Measurements from ENCODE around the gene AXDND1.
A peak's percentile ranks its signal among the peaks of the same experiment; 100 is the strongest.

Gene AXDND1

DNA sequence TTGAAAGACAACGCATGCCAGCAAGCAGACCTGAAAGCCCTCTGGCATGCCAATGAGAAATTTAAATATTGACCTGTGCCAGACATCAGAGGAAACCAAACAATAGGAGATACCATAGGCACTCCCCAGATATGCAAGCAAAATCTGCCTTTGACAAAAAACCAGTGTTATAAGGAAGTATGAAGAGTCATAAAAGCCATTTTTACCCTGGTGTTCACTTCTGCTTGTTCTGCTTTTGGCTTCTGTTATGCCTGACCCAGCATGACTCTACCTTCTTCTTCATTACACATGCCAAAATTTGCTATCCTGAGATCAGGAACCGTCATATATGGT, 183.6 kb downstream of the AXDND1 start:
- Histone ChIP-seq H3K4me3 (no peak overlapping the region), H3K27ac (no peak overlapping the region)

DNA sequence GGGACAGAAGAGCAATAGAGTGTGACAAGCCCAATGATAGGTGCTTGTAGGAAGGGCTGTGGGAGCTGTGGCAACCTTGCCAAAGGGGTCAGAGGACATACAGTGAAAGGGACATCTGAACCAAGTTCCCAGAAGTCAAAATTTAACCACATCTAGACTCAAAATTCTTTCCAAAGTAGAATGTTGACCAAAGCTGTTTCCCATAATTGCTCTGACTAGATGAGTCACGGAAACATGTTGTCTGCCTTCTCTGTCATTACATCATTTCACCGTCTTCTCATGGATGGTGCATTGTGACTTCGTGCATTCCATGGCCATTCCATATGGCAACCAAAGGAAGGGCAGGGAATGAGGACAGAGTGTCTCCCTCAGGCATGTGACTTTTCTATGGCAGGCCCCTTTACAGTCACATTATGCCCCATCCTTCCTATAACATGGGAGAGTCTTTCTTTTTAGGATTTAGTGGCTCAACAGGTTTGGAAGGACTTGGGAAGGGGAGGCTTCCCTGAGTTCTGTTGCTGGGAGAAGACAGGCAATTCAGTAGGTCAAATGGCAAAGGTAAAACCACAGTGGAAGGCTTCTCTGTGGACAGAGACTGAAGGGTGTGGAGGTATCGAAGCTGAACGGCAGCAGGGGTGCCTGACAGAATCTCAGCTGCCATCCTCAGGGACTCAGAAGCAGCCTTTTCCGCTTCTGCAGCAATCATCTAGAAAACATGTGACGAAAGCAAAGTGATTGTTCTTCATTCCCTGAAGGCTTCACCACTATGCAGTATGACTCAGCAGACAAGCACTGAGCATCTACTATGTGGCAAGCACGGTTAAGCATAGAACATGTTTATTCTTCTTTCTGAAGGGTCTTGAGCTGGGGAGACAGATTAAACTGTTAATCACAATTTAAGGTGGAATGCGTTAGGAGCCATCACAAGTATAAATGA, 185.2 kb downstream of the AXDND1 start:
- H3K27ac ChIP-seq: peak overlapping the region in 2 of 21 experiments; percentile 52 to 54
- no peak overlapping the region for H3K4me3 ChIP-seq

DNA sequence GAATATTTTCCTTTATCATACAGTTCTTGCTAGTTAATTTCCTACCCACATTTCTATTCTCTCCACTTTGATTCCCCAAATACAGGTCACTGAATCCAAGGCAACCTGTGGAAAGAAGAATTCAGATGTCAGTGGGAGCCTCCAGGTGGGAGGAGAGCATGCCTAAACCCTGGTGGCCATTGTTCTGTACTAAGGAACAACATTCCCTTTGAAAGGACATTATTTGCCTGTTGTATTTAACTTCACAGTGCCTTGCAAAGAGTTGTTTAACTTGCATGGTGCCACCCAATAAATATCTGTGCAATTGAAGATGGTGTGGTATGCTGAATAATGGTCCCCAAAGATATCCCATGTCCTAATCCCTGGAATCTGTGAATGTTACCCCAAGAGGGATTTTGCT, 188.7 kb downstream of the AXDND1 start:
- Histone ChIP-seq H3K4me3 (no peak overlapping the region), H3K27ac (no peak overlapping the region)

DNA sequence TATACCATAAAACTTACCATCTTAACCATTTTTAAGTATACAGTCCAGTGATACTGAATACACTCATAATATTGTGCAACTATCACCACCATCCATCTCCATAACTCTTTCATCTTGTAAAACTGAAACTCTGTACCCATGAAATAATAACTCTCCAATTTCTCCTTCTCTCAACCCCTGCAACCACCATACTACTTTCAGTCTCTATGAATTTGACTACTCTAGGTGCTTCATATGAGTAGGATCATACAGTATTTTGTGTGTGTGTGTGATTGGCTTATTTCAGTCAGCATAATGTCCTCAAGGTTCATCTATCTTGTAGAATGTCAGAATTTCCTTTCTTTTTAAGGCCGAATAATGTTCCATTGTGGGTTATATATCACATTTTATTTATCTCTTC, 192.3 kb downstream of the AXDND1 start:
- Histone ChIP-seq H3K27ac (no peak overlapping the region), H3K4me3 (no peak overlapping the region)

DNA sequence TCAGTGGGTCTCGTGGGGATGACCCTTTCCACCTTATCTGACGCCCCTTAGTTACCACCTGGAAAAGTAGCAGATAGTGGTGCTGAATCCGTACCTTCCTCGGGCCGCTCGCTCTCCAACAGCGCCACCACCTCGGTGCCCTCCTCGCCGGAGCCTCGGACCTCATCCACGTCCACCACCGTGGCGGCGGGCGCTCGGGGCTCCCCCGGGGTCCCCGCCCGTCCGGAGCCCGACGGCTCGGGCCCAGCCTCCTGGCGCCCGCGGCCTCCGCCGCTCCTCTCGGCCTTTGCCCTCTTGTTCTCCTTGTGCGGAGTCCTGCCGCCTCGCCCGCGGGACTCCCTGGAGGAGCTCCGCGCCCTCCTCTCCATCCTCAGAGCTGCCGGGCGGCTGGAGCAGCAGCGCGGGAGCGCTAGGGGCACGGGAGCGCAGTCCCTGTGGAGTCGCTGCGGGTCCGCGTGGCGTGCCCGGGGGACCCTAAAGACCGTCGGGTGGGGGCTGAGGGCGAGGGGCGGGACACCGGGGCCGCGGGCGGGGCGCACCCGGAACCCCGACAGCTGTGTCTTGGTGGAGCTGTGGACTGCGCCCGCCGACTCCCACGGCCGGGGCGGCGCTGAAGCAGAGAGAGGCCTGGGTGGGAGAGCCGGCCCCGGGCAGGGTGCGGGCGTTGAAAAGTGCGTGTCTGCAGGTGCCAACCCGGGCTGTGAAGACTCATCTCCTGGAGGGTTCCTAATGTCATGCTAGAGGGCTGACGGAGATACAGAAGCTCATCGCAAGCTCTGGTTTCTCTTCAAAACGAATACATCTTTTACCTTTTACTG, 209.9 kb downstream of the AXDND1 start, which contains the start of gene NPHS2:
Gene NPHS2, minus strand, starts transcription at position 452 of the 818 bp plus-strand sequence. Its CDS starts 84 bp downstream, at position 368.
- no peak within 1 kb of the TSS for H3K4me3 ChIP-seq

DNA sequence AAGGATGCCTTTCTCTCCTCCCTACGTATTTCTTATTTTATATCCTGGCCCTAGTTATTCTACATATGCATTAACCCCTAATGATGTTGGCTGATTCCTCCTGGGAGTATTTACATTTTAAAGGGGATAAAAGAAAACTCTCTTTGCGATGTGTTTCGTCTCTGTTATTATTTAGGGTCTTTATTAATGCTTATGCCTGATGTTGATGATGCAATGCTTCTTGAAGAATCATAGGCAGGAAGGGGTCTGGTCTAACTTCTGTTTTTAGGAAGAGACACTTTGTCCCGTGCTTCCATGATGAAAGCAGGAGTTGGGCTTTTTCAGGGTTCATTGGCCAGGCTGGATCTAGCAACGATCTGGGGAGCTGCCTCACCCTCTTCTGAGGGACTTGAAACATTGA, 210.7 kb downstream of the AXDND1 start:
- H3K4me3 ChIP-seq: no peak overlapping the region

More for the DNA sequence above, 209.9 kb downstream of the AXDND1 start, which contains the start of gene NPHS2:
- no peak within 1 kb of the TSS for H3K27ac ChIP-seq

DNA sequence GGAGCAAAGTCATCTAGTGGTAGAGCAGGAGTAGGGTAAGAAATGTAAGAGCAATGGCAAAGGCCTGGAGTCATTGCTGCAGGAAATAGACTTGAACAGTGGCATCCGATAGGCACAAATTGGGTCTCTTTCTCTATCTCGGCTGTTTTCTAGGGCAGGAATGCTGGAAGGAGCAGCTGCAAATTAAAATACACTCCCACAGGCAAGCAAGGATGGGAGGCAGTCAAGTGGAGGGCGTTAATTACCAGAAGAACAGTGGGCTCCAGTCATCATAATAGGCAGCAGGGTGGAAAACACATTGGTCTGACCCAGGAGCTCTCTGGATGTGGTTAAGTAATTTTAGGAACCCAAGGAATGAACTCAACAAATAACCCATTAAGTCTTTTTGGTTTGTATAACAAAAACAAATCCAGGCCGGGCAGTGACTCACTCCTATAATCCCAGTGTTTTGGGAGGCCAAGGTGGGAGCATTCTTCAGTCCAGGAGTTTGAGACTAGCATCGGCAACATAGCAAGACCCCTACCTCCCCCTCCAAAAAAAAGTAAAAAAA, 218.1 kb downstream of the AXDND1 start:
- H3K27ac ChIP-seq: no peak overlapping the region
- no peak overlapping the region for H3K4me3 ChIP-seq

More for the DNA sequence above, 210.7 kb downstream of the AXDND1 start:
- no peak overlapping the region for H3K27ac ChIP-seq

DNA sequence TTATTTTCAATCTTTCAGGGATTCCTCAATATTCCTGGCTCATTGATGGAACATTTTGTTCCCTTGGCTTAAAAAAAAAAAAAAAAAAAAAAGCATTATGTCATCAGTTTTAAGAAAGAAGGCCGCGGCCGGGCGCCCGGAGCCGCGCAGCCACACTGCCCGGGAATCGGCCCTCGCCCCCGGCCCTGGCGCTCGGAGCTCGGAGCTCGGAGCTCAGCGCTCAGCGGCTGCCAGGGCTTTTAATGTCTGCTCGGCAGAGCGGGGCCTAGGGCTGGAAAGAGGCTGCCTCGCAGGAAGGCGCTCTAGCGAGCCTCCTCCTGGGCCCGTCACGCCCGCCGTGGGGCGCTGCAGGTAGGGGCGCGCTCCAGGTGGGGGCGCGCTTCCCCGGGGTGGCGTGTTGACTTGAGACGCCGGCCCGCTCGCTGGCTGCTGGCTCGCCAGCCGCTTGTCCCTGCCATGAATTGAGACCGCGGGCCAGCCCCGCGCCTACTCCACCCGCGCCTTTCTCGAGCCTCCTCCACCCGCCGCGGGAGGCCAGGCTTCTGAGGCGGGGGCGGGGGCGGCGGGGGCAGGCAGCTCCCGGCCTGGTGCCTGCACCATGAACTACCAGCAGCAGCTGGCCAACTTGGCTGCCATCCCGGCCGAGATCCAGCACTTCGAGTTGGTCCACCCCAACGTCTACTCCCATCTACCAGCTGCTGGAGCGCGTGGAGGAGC, 220.5 kb downstream of the AXDND1 start:
- peak overlapping the region in 13 of 21 experiments; percentile 9 to 85 (median 58) for H3K27ac ChIP-seq

DNA sequence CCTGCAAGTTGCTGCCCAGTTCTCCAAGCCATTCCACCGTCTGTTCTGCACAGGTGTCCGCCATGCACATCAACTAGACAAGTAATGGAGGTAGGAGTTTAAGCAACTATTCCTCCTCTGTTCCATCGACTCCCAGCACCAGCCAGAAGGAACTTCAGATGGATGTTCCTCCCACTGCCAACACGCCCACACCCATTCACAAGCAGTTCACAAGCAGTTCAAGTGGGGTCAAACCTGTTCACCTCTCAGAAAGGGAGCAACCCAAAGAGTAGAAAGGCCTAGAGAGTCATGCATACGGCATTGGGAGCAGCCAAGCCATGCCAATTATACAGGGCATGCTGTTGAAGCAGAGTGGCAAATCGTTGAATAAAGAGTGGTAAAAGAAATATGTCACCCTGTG, 221.6 kb downstream of the AXDND1 start:
- no peak overlapping the region for H3K4me3 ChIP-seq
- no peak overlapping the region for H3K27ac ChIP-seq

More for the DNA sequence above, 220.5 kb downstream of the AXDND1 start:
- H3K4me3 ChIP-seq: peak overlapping the region in 6 of 7 experiments; percentile 7 to 38 (median 16)

DNA sequence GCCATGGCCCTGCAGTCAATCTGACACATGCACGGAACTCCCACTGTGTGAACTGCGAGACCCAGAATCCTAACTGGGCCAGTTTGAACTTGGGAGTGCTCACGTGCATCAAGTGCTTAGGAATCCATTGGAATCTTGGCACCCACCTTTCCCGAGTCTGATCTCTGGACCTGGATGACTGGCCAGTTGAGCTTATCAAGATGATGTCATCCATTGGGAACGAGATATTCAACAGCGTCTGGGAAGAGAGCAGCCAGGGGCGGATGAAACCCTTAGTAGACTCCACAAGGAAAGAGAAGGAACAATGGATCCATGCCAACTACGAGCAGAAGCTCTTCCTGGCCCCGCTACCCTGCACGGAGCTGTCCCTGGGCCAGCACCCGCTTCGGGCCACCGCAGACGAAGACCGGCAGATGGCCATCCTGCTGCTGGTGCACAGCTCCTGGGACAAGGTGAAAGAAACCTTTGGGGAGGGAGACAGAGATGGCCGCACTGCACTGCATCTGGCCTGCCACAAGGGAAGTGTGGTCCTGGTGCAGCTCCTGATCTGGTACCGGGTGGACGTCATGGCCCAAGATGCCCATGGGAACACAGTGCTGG, 222.8 kb downstream of the AXDND1 start:
- no peak overlapping the region for H3K4me3 ChIP-seq
- H3K27ac ChIP-seq: no peak overlapping the region

DNA sequence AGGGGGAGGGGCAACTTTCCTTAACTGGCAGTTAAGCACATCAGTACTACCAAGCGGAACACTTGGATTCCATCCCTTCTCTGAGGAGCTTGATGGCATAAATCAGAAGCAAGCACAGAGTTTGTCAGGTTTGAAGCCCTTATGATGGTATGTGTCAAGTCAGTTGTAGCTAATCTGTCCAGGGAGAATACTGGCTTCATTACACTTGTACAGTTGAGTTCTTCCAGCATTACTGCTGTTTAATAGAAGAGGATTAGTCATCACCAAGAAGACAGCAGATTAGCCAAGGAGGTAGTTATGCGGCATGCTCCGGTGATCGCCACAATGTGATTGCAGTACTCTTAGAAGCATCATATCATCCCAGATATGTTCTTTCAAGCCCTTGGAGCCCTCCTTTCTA, 223.7 kb downstream of the AXDND1 start:
- Histone ChIP-seq H3K27ac (no peak overlapping the region), H3K4me3 (no peak overlapping the region)

DNA sequence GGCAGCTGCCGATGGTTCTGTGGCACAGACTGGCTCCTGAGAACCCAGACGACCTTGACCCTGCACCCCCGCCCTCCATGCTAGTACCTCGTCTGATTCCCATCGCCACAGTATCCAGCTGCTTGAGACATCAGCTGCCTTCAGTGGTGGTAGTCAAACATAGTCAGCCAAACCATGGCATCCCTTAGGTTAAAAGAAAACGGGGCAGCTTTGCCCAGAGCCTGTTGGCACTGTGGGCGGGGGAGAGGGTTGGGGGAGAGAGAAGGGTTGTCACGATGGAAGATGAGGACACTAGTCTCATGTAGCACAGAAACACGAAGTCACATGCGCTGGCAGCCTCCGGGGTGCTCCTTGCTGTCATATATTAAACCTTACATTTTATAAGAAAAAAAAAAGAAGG, 224.9 kb downstream of the AXDND1 start:
- Histone ChIP-seq H3K4me3 (no peak overlapping the region), H3K27ac (no peak overlapping the region)

DNA sequence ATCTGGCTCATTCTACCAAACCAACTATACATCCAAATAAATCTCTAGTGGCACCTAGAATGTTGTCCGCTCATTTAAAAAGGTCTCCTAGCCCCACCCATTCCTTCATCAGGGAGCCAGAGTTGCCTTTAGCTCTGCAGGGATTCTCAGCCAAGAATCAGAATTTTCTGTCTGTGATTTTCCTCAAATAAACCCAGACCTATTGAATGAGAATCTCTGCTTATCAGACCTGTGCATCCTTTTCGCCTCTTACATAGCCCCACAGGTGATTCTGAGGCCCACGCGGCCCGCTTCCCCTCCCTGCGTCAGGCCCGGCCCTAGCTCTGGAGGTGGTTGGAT, 225.5 kb downstream of the AXDND1 start:
- peak overlapping the region in 5 of 7 experiments; percentile 6 to 41 (median 17) for H3K4me3 ChIP-seq
- H3K27ac ChIP-seq: no peak overlapping the region

DNA sequence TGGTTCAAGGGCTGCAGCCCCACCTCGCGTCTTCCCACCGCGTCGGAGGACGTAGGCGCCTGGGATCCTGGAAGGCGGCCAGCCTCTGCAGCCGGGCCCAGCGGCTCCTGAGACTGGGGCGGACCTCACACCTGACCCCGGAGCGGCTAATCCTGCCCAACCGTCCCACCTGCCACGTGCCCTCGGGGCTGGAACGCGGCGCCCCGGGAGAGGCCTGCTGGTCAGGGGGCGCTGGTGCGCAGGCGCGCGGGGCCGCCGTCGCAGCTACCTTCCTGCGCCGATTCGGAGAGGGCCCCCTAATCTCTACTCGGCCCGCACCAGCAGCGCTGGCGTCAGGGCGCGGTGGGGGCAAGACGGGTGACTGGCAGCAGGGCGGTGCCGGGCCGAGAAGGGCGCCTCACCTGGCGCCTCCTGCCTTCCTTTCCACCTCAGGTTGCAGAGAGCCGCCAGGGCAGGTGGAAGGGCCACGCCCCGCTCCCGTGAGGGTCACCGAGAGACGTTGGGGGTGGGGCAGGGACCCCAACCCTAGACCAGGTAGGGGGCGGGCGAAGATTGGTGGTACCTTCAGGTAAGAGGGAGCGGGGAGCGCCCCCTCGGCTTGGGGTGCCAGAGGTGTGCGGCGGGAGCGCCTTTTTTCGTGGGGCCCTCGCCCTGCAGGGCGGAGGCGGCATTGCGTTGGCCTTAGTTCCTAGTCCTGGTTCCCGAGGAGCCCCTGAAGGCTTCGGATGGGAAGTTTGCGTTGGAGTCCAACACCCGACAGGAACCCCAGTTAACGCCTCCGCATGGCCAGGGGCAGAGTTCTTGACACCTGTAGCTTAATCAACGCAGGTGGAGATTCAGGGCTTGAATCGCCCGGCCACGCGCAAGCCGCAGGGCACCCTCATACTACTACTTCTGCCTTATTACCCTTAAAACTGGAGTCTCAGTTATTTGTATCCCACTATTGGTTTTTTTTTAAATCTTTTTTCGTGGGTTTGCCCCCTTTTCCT, 226.1 kb downstream of the AXDND1 start, which contains the start of gene TDRD5:
Gene TDRD5, plus strand, starts transcription at position 241 of the 989 bp plus-strand sequence. CDS start 784 bp downstream, outside the sequence.
- H3K4me3 ChIP-seq: peak within 1 kb of the TSS in 5 of 7 experiments; percentile 6 to 41 (median 17)
- no peak within 1 kb of the TSS for H3K27ac ChIP-seq

DNA sequence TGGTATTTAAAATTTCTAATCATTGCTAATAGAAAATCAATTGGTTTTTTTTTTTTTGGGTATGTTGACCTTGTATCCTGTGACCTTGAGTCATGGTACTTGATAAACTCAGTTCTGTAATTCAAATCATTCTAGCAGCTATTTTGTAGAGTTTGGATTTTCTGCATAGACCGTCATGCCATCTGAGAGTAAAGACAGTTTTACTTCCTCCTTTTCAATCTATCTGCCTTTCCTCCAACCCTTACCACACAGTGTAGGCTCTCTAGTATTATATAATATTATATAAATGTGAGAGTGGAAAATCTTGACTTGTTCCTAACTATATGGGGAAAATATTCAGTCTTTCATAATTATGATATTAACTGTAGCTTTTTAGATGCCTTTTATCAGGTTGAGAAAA, 232.9 kb downstream of the AXDND1 start:
- no peak overlapping the region for H3K27ac ChIP-seq

DNA sequence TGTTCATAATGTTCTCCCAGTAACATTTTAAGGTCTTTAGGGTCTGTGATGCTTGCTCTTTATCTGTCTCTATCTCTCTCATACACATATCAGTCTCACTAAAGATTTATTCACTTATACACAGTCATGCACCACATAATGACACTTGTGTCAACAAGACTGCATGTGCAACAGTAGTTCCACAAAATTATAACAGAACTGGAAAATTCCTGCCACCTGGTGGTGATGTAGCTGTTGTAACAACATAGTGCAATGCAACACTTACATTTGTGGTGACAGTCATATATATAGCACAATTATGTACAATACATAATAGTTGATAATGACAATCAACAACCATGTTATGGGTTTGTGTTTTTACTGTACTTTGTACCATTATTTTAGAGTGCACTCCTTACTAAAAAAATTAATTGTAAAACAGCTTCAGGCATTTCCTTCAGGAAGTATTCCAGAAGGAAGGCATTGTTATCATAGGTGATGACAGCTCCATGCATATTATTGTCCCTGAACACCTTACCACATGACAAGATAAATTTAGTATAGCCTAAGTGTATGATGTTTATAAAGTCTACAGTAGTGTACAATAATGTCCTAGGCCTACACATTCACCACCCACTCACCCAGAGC, 234.0 kb downstream of the AXDND1 start:
- Histone ChIP-seq H3K4me3 (no peak overlapping the region), H3K27ac (no peak overlapping the region)

More for the DNA sequence above, 232.9 kb downstream of the AXDND1 start:
- no peak overlapping the region for H3K4me3 ChIP-seq

DNA sequence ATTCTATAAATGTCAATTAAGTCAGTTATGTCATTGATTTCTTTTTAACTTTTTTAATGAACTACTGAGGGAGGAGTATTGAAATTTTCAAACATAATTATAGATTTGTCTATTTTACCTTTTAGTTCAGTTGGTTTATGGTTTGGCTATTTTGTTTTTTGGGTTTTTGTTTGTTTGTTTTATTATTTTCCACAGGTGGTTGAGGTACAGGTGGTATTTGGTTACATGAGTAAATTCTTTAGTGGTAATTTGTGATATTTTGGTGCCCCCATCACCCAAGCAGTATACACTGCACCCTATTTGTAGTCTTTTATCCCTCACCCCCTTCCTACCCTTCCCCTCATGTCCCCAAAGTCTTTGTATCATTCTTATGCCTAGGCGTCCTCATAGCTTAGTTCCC, 235.3 kb downstream of the AXDND1 start:
- Histone ChIP-seq H3K4me3 (no peak overlapping the region), H3K27ac (no peak overlapping the region)
